Lung (tissue), 13 donors: ENCODE data around the gene HSD3B7. TPM values are rescaled to one million over a fixed set of nuclear protein-coding genes. Genes with fewer than 3 reads are reported as not detected.
A peak's percentile ranks its signal among the peaks of the same experiment; 100 is the strongest.

Experiments used
- ATAC-seq: fragments of 200-7000 bp; cut with Tn5 transposase; one replicate; pipeline ENCODE4 v1.9.1; 2020; ENCODE audit warnings: moderate number of reproducible peaks; ENCODE audit not compliant: insufficient read depth, low FRiP score
- DNase-seq, 3 donors: peaks; one replicate each; pipeline ENCODE4 v3.0.0-alpha.2; 2013 to 2017
- H3K27ac ChIP-seq, 2 donors: one replicate each; pipeline ENCODE4 v1.5.1; 2013; ENCODE audit warnings: mild to moderate bottlenecking in 2 of 2, moderate library complexity in 2 of 2, control low read depth in 1 of 2, inconsistent platforms in 1 of 2, low read depth in 1 of 2, low read length in 1 of 2
- H3K27me3 ChIP-seq, 3 donors: one replicate each; pipeline ENCODE4 v1.5.1; 2013; ENCODE audit warnings: low read length in 2 of 3; ENCODE audit not compliant: control insufficient read depth in 3 of 3, insufficient read depth in 3 of 3
- H3K36me3 ChIP-seq, 4 donors: one replicate each; pipeline ENCODE4 v1.5.1; 2013; ENCODE audit warnings: low read length in 4 of 4, mild to moderate bottlenecking in 1 of 4, moderate library complexity in 1 of 4; ENCODE audit not compliant: control insufficient read depth in 4 of 4, insufficient read depth in 4 of 4
- H3K4me1 ChIP-seq, 5 donors: one replicate each; pipeline ENCODE4 v1.5.1; 2013; ENCODE audit warnings: low read length in 5 of 5, mild to moderate bottlenecking in 2 of 5, moderate library complexity in 1 of 5; ENCODE audit not compliant: control insufficient read depth in 5 of 5, insufficient read depth in 5 of 5
- H3K4me3 ChIP-seq: one replicate; pipeline ENCODE4 v1.5.1; 2013; ENCODE audit warnings: mild to moderate bottlenecking, control low read depth, moderate library complexity
- H3K9ac ChIP-seq, 2 donors: one replicate each; pipeline ENCODE4 v1.5.1; 2013; ENCODE audit warnings: low read length in 2 of 2, control low read depth in 1 of 2; ENCODE audit not compliant: insufficient read depth in 1 of 2
- H3K9me3 ChIP-seq, 4 donors: one replicate each; pipeline ENCODE4 v1.5.1; 2013; ENCODE audit warnings: low read length in 3 of 4, mild to moderate bottlenecking in 1 of 4, moderate library complexity in 1 of 4; ENCODE audit not compliant: control insufficient read depth in 4 of 4, insufficient read depth in 3 of 4
- WGBS, 2 donors: extraction: QIAGEN DNeasy Blood & Tissue Kit; methylation state at CpG; one replicate each; pipeline ENCODE4 v1.1.7; 2013; 5-methylcytosine and 5-hydroxymethylcytosine counted together
- polyA plus RNA-seq, 2 donors: library from polyadenylated mRNA; stranded (reverse); fragments of 200-250 nt; gene quantifications; one replicate each; pipeline ENCODE4 v1.2.1, GENCODE V29; 2013
- small RNA-seq: library from RNA; depleted of rRNA; stranded (forward); fragments of <200 nt; gene quantifications from one replicate; pipeline ENCODE3, GENCODE V24; 2014; ENCODE audit warnings: low replicate concordance
- total RNA-seq, 2 donors: library from RNA; depleted of rRNA in 1 of 2; stranded (reverse); fragments of >200 nt in 1 of 2; gene quantifications; one replicate each; pipeline ENCODE4 v1.2.1, GENCODE V29; 2014 to 2021
- TF ChIP-seq, protein P1 (sequence below): IDR thresholded peaks from 2 replicates; pipeline ENCODE4 v1.5.1; 2012; ENCODE audit warnings: mild to moderate bottlenecking; ENCODE audit errors: control extremely low read depth, extremely low read depth
- donor health status: control.
- donor health status: control.
- donor health status: Bipolar disorder and iron deficiency.
- donor health status: healthy.
- donor health status: DM: yes; HTN: yes; CAD: no.

The HSD3B7 gene
- total and polyA plus RNA-seq, 4 donors = 6.2 to 34.5 (median 20.7) TPM

- Histone ChIP-seq H3K9me3 (no peaks in the 10 kb centered on the region), H3K4me1 (peaks cover 4 to 12% (median 9%) of the 10 kb centered on the region in 5 donors), H3K27me3 (no peaks in the 10 kb centered on the region), H3K27ac (peak within 1 kb of the TSS; percentile 94 to 97), H3K4me3 (peak within 1 kb of the TSS; percentile 98), H3K36me3 (peaks cover 0 to 10% (median 9%) of the 10 kb centered on the region in 4 donors), H3K9ac (peak within 1 kb of the TSS; percentile 64 to 90)
- TF ChIP-seq, protein P1, sequence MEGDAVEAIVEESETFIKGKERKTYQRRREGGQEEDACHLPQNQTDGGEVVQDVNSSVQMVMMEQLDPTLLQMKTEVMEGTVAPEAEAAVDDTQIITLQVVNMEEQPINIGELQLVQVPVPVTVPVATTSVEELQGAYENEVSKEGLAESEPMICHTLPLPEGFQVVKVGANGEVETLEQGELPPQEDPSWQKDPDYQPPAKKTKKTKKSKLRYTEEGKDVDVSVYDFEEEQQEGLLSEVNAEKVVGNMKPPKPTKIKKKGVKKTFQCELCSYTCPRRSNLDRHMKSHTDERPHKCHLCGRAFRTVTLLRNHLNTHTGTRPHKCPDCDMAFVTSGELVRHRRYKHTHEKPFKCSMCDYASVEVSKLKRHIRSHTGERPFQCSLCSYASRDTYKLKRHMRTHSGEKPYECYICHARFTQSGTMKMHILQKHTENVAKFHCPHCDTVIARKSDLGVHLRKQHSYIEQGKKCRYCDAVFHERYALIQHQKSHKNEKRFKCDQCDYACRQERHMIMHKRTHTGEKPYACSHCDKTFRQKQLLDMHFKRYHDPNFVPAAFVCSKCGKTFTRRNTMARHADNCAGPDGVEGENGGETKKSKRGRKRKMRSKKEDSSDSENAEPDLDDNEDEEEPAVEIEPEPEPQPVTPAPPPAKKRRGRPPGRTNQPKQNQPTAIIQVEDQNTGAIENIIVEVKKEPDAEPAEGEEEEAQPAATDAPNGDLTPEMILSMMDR = no peak
- ATAC-seq (peak; percentile 93), DNase-seq (peak; percentile 98 to 99 (median 99))
- 0 to 1% methylated on average over 72 to 75 of the region's 75 CpGs for WGBS, 2 donors
Measured at GRCh38 chr16:31032736-31033708, 48.0 kb downstream of the HSD3B7 start, which contains the start of gene STX4. STX4 (plus strand) TSS chr16:31033558; CDS start chr16:31033806, 248 bp downstream.

- Histone ChIP-seq H3K4me1 (peaks cover 4 to 12% (median 9%) of the 10 kb centered on the region in 5 donors), H3K9ac (peak overlapping the region in 1 of 2 donors; percentile 64), H3K36me3 (peaks cover 0 to 18% (median 12%) of the 10 kb centered on the region in 4 donors), H3K27me3 (no peaks in the 10 kb centered on the region), H3K27ac (peak overlapping the region; percentile 90 to 97), H3K9me3 (no peaks in the 10 kb centered on the region), H3K4me3 (peak overlapping the region; percentile 98)
- ATAC-seq (peak; percentile 79), DNase-seq (peak; percentile 86 to 89 (median 87))
- TF ChIP-seq, protein P1 = no peak
- WGBS, 2 donors = 0 to 1% methylated on average over 47 of the region's 47 CpGs
Measured at GRCh38 chr16:31033709-31034492, 48.9 kb downstream of the HSD3B7 start.

DNA sequence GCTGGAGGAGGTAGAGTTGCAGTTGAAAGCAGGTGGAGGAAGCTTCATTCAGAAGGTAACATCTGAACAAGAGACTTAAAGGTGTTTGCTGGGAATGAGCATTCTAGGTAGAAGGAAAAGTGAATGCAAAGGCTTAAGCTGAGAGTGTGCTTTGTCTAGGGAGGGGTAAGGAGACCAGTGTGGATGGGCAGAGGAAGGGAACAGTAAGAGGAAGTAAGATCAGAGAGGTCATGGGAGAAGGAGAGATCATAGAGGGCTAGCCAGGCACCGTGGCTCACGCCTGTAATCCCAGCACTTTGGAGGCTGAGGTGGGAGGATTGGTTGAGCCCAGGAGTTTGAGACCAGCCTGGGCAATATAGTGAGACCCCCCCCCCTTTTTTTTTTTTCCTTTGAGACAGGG, 51.7 kb downstream of the HSD3B7 start:
- H3K9me3 ChIP-seq = no peaks in the 10 kb centered on the region
- DNase-seq (no peak), ATAC-seq (no peak)
- H3K4me3 ChIP-seq = no peak overlapping the region
- 25 to 60% methylated on average over 2 of the region's 2 CpGs for WGBS, 2 donors
- H3K4me1 ChIP-seq = peaks cover 4 to 12% (median 9%) of the 10 kb centered on the region in 5 donors
- TF ChIP-seq, protein P1 = no peak
- H3K27me3 ChIP-seq = no peaks in the 10 kb centered on the region
- no peak overlapping the region for H3K9ac ChIP-seq
- H3K27ac ChIP-seq = no peak overlapping the region
- H3K36me3 ChIP-seq = peaks cover 0 to 37% (median 17%) of the 10 kb centered on the region in 4 donors

Small RNAs within 50 kb of the gene (small RNA-seq; reads per million reads assigned to genes)
- gene AC135048.1 = not detected

Other genes starting within 250 kb of the HSD3B7 start
- gene PHKG2, start 236.8 kb upstream of the HSD3B7 start, total RNA-seq = 10 to 100 TPM; 12.2 to 35.2 TPM
- gene PHKG2, start 236.8 kb upstream of the HSD3B7 start, polyA plus RNA-seq = 10 to 100 TPM; 28.1 to 37.4 TPM
- gene CFAP119, start 223.1 kb upstream of the HSD3B7 start, total RNA-seq = 10 to 100 TPM in 1 of 2 donors, 1 to 10 TPM in 1; 7.3 to 29.5 TPM
- 10 to 100 TPM; 13.8 to 19.7 TPM for gene CFAP119, start 223.1 kb upstream of the HSD3B7 start, polyA plus RNA-seq
- 100 to 1,000 TPM in 1 of 2 donors, 10 to 100 TPM in 1; 77.6 to 103 TPM for gene RNF40, start 222.9 kb upstream of the HSD3B7 start, total RNA-seq
- gene RNF40, start 222.9 kb upstream of the HSD3B7 start, polyA plus RNA-seq = 10 to 100 TPM; 54.1 to 80.4 TPM
- gene ZNF629, start 198.0 kb upstream of the HSD3B7 start, total RNA-seq = 10 to 100 TPM; 10.1 to 16.3 TPM
- 1 to 10 TPM; 5.7 to 8.0 TPM for gene ZNF629, start 198.0 kb upstream of the HSD3B7 start, polyA plus RNA-seq
- gene BCL7C, start 91.1 kb upstream of the HSD3B7 start, total RNA-seq = 10 to 100 TPM; 25.7 to 30.9 TPM
- 10 to 100 TPM; 18.2 to 51.8 TPM for gene BCL7C, start 91.1 kb upstream of the HSD3B7 start, polyA plus RNA-seq
- 1 to 10 TPM; 4.7 to 9.8 TPM for gene CTF1, start 88.6 kb upstream of the HSD3B7 start, total RNA-seq
- 1 to 10 TPM; 3.3 to 5.6 TPM for gene CTF1, start 88.6 kb upstream of the HSD3B7 start, polyA plus RNA-seq
- gene FBXL19, start 61.6 kb upstream of the HSD3B7 start, total RNA-seq = 10 to 100 TPM; 10.6 to 17.3 TPM
- 10 to 100 TPM; 10.3 to 15.8 TPM for gene FBXL19, start 61.6 kb upstream of the HSD3B7 start, polyA plus RNA-seq
- 10 to 100 TPM; 23.9 to 27.4 TPM for gene ORAI3, start 36.1 kb upstream of the HSD3B7 start, total RNA-seq
- 10 to 100 TPM; 20.2 to 23.3 TPM for gene ORAI3, start 36.1 kb upstream of the HSD3B7 start, polyA plus RNA-seq
- 10 to 100 TPM in 1 of 2 donors, 1 to 10 TPM in 1; 7.4 to 22.0 TPM for gene SETD1A, start 27.5 kb upstream of the HSD3B7 start, total RNA-seq
- 10 to 100 TPM in 1 of 2 donors, 1 to 10 TPM in 1; 8.7 to 13.1 TPM for gene SETD1A, start 27.5 kb upstream of the HSD3B7 start, polyA plus RNA-seq
- gene STX1B, start 25.4 kb downstream of the HSD3B7 start, total RNA-seq = under 1 TPM; 0.17 to 0.64 TPM
- under 1 TPM; 0.33 to 0.49 TPM for gene STX1B, start 25.4 kb downstream of the HSD3B7 start, polyA plus RNA-seq
- 10 to 100 TPM; 41.6 to 81.1 TPM for gene STX4, start 48.4 kb downstream of the HSD3B7 start, total RNA-seq
- 10 to 100 TPM; 90.4 to 98.3 TPM for gene STX4, start 48.4 kb downstream of the HSD3B7 start, polyA plus RNA-seq
- 10 to 100 TPM in 1 of 2 donors, 1 to 10 TPM in 1; 4.0 to 13.2 TPM for gene ZNF668, start 89.0 kb downstream of the HSD3B7 start, total RNA-seq
- gene ZNF668, start 89.0 kb downstream of the HSD3B7 start, polyA plus RNA-seq = 10 to 100 TPM; 10.7 TPM
- 10 to 100 TPM; 12.7 to 20.5 TPM for gene ZNF646, start 89.2 kb downstream of the HSD3B7 start, total RNA-seq
- 10 to 100 TPM in 1 of 2 donors, 1 to 10 TPM in 1; 8.4 to 12.2 TPM for gene ZNF646, start 89.2 kb downstream of the HSD3B7 start, polyA plus RNA-seq
- gene PRSS53, start 103.7 kb downstream of the HSD3B7 start, total RNA-seq = 1 to 10 TPM; 1.4 to 2.2 TPM
- gene PRSS53, start 103.7 kb downstream of the HSD3B7 start, polyA plus RNA-seq = 1 to 10 TPM; 1.6 to 2.3 TPM
- gene VKORC1, start 109.6 kb downstream of the HSD3B7 start, total RNA-seq = 10 to 100 TPM; 49.4 to 74.3 TPM
- 100 to 1,000 TPM in 1 of 2 donors, 10 to 100 TPM in 1; 66.8 to 118 TPM for gene VKORC1, start 109.6 kb downstream of the HSD3B7 start, polyA plus RNA-seq
- gene BCKDK, start 123.2 kb downstream of the HSD3B7 start, total RNA-seq = 10 to 100 TPM; 20.3 to 47.6 TPM
- gene BCKDK, start 123.2 kb downstream of the HSD3B7 start, polyA plus RNA-seq = 10 to 100 TPM; 16.2 to 61.8 TPM
- gene KAT8, start 132.5 kb downstream of the HSD3B7 start, total RNA-seq = 10 to 100 TPM; 53.0 to 68.2 TPM
- gene KAT8, start 132.5 kb downstream of the HSD3B7 start, polyA plus RNA-seq = 10 to 100 TPM; 53.5 to 73.2 TPM
- 100 to 1,000 TPM in 1 of 2 donors, 10 to 100 TPM in 1; 84.4 to 127 TPM for gene PRSS8, start 150.5 kb downstream of the HSD3B7 start, total RNA-seq
- gene PRSS8, start 150.5 kb downstream of the HSD3B7 start, polyA plus RNA-seq = 10 to 100 TPM; 83.2 to 95.3 TPM
- 1 to 10 TPM in 1 of 2 donors, under 1 TPM in 1; 0.43 to 4.2 TPM for gene PRSS36, start 164.9 kb downstream of the HSD3B7 start, total RNA-seq
- gene PRSS36, start 164.9 kb downstream of the HSD3B7 start, polyA plus RNA-seq = 1 to 10 TPM; 2.6 to 3.6 TPM
- gene FUS, start 194.9 kb downstream of the HSD3B7 start, total RNA-seq = 100 to 1,000 TPM; 110 to 272 TPM
- gene FUS, start 194.9 kb downstream of the HSD3B7 start, polyA plus RNA-seq = 100 to 1,000 TPM; 237 to 248 TPM
- 10 to 100 TPM; 24.1 to 77.8 TPM for gene PYCARD, start 217.6 kb downstream of the HSD3B7 start, total RNA-seq
- 100 to 1,000 TPM in 1 of 2 donors, 10 to 100 TPM in 1; 62.3 to 119 TPM for gene PYCARD, start 217.6 kb downstream of the HSD3B7 start, polyA plus RNA-seq
- under 1 TPM in 1 of 2 donors, not detected in 1; 0.09 TPM for gene TRIM72, start 228.9 kb downstream of the HSD3B7 start, total RNA-seq
- gene TRIM72, start 228.9 kb downstream of the HSD3B7 start, polyA plus RNA-seq = under 1 TPM; 0.02 to 0.03 TPM
- gene PYDC1, start 231.9 kb downstream of the HSD3B7 start, total RNA-seq = not detected
- not detected for gene PYDC1, start 231.9 kb downstream of the HSD3B7 start, polyA plus RNA-seq